Right atrium auricular region (tissue), 2 donors: Measurements from ENCODE around the gene PCDHGC5. TPM values are rescaled to one million over a fixed set of nuclear protein-coding genes. Genes with fewer than 3 reads are reported as not detected.

ENCODE experiments used
- DNase-seq: peaks from one replicate; pipeline ENCODE4 v3.0.0-alpha.2; 2019; ENCODE audit warnings: low spot score
- H3K27ac ChIP-seq, 2 donors: fragments of 200-600 bp; sonication (generic); 1 replicate in 1 of 2; 2 replicates in 1 of 2; pipeline ENCODE4 v1.5.1; 2016 to 2019
- H3K27me3 ChIP-seq, 2 donors: fragments of 200-600 bp; sonication (generic); one replicate each; pipeline versions ENCODE4 v1.5.1 to v1.6.0; 2017 to 2019
- H3K36me3 ChIP-seq: fragments of 200-600 bp; sonication (generic); one replicate; pipeline ENCODE4 v1.5.1; 2016
- H3K4me1 ChIP-seq, 2 donors: fragments of 200-600 bp; sonication (generic); one replicate each; pipeline versions ENCODE4 v1.5.1 to v1.6.0; 2017 to 2019
- H3K4me3 ChIP-seq, 2 donors: fragments of 200-600 bp; sonication (generic); 1 replicate in 1 of 2; 2 replicates in 1 of 2; pipeline ENCODE4 v1.5.1; 2017 to 2019; ENCODE audit warnings: mild to moderate bottlenecking in 1 of 2, moderate library complexity in 1 of 2
- H3K9me3 ChIP-seq, 2 donors: fragments of 200-600 bp; sonication (generic); one replicate each; pipeline ENCODE4 v1.5.1; 2019
- CTCF ChIP-seq, 2 donors: fragments of 200-600 bp; sonication (generic); IDR thresholded peaks; one replicate each; pipeline ENCODE4 v1.5.1; 2019; ENCODE audit warnings: antibody characterized with exemption in 2 of 2
- total RNA-seq, 2 donors: library from RNA; depleted of rRNA; stranded (reverse); fragments of >200 nt; gene quantifications; one replicate each; pipeline ENCODE4 v1.1.0, GENCODE V29; 2016

PCDHGC5 gene
- total RNA-seq, 2 donors from 2014 or later: 1.4 to 1.7 TPM

- no peak overlapping the region for H3K4me3 ChIP-seq
- peak overlapping the region; percentile 73 to 77 for H3K27ac ChIP-seq
- no peak for TF ChIP-seq CTCF (IDR thresholded peaks at IDR 0.05)
- H3K36me3 ChIP-seq: peaks cover 52% of the 10 kb centered on the region
- no peak for DNase-seq
- H3K27me3 ChIP-seq: no peaks in the 10 kb centered on the region
- peaks cover 0 to 31% of the 10 kb centered on the region in 2 donors for H3K4me1 ChIP-seq
- no peaks in the 10 kb centered on the region for H3K9me3 ChIP-seq
Measured at GRCh38 chr5:141529873-141530272, 41.0 kb downstream of the PCDHGC5 start.

DNA sequence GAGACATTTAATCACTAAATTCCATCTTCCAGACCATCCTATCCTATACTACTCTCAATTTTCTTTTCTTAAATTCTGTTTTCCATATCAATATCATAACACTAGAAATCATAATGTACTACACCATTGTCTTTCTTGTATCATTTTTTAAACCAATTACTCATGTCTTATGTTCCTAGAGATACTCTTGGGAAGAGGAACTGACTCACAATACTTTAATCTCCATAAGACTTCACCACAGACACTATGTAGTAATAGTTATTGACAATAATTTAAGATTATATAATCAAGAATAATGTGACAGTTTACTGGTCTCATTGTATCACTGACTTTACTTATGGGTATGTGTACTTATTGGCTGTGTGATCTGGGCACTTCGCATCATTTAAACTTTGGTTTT, 43.8 kb downstream of the PCDHGC5 start:
- H3K4me3 ChIP-seq: no peak overlapping the region
- H3K27ac ChIP-seq: no peak overlapping the region
- no peaks in the 10 kb centered on the region for H3K27me3 ChIP-seq
- no peak for TF ChIP-seq CTCF (IDR thresholded peaks at IDR 0.05)
- no peak for DNase-seq
- H3K9me3 ChIP-seq: no peaks in the 10 kb centered on the region
- H3K36me3 ChIP-seq: peaks cover 25% of the 10 kb centered on the region
- peaks cover 0 to 25% of the 10 kb centered on the region in 2 donors for H3K4me1 ChIP-seq

DNA sequence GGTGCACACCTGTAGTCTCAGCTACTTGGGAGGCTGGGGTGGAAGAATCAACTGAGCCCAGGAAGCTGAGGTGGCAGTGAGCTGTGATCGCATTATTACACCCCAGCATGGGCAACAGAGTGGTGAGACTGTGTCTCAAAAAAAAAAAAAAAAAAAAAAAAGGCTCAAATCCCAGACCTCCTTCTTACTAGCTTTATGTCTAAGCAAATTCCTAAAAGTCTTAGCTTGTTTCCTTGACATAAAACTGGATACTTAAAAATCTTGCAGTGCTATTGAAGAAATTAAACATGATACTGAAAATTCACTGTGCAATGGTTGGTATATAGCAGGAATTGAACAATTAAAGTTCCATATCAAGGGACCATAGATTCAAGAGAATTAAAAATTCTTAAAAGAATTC, 45.0 kb downstream of the PCDHGC5 start:
- DNase-seq: no peak
- H3K36me3 ChIP-seq: peaks cover 17% of the 10 kb centered on the region
- no peak for TF ChIP-seq CTCF (IDR thresholded peaks at IDR 0.05)
- H3K4me3 ChIP-seq: no peak overlapping the region
- H3K4me1 ChIP-seq: peaks cover 0 to 16% of the 10 kb centered on the region in 2 donors
- H3K27me3 ChIP-seq: no peaks in the 10 kb centered on the region
- no peaks in the 10 kb centered on the region for H3K9me3 ChIP-seq
- no peak overlapping the region for H3K27ac ChIP-seq

DNA sequence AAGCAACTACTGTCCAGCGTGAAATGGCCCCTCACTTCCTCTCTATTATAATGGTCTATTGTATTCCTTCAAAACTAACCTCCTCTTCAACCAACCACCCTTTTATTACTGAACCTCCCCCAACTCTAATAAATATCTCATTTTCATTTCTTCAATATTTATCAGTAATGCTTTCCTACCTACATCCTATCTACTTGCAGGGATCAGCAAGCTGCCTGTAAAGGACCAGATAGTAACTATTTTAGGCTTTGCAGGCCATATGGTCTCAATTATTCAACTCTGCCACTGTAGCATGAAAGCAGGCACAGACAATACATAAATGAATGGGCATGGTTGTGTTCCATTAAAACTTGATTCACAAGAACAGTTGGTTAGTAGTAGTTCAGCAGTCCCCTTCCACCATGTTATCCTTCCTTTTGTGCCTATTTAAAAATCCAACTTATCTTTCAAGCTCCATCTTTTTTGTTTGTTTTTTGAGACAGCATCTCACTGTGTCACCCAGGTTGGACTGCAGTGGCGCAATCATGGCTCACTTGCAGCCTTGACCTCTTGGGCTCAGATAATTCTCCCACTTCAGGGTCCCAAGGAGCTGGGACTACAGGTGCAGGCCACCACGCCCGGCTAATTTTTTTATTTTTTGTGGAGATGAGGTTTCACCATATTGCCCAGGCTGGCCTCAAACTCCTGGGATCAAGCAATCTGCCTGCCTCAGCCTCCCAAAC, 45.8 kb downstream of the PCDHGC5 start:
- H3K36me3 ChIP-seq: peaks cover 17% of the 10 kb centered on the region
- DNase-seq: no peak
- H3K9me3 ChIP-seq: no peaks in the 10 kb centered on the region
- TF ChIP-seq CTCF (IDR thresholded peaks at IDR 0.05): no peak
- no peak overlapping the region for H3K27ac ChIP-seq
- peaks cover 0 to 8% of the 10 kb centered on the region in 2 donors for H3K4me1 ChIP-seq
- H3K27me3 ChIP-seq: no peaks in the 10 kb centered on the region
- H3K4me3 ChIP-seq: no peak overlapping the region

Other genes starting within 250 kb of the PCDHGC5 start
- 1 to 10 TPM; 3.2 to 5.3 TPM for gene PCDHB15, start 243.7 kb upstream of the PCDHGC5 start, total RNA-seq
- not detected for gene SLC25A2, start 185.0 kb upstream of the PCDHGC5 start, total RNA-seq
- 10 to 100 TPM; 73.9 to 82.6 TPM for gene TAF7, start 168.3 kb upstream of the PCDHGC5 start, total RNA-seq
- gene PCDHGA1, start 158.6 kb upstream of the PCDHGC5 start, total RNA-seq: 1 to 10 TPM; 1.4 to 2.0 TPM
- gene PCDHGA2, start 150.3 kb upstream of the PCDHGC5 start, total RNA-seq: 1 to 10 TPM; 7.5 to 7.7 TPM
- 1 to 10 TPM; 7.0 to 8.9 TPM for gene PCDHGA3, start 145.3 kb upstream of the PCDHGC5 start, total RNA-seq
- 1 to 10 TPM; 2.4 to 3.3 TPM for gene PCDHGB1, start 139.0 kb upstream of the PCDHGC5 start, total RNA-seq
- 1 to 10 TPM; 4.4 to 5.7 TPM for gene PCDHGA4, start 134.1 kb upstream of the PCDHGC5 start, total RNA-seq
- 1 to 10 TPM; 5.2 to 6.7 TPM for gene PCDHGB2, start 129.1 kb upstream of the PCDHGC5 start, total RNA-seq
- 1 to 10 TPM; 4.0 to 5.0 TPM for gene PCDHGA5, start 124.9 kb upstream of the PCDHGC5 start, total RNA-seq
- gene PCDHGB3, start 118.8 kb upstream of the PCDHGC5 start, total RNA-seq: 1 to 10 TPM; 5.4 to 7.2 TPM
- gene PCDHGA6, start 115.2 kb upstream of the PCDHGC5 start, total RNA-seq: 1 to 10 TPM; 4.7 to 5.3 TPM
- 1 to 10 TPM; 4.9 to 6.1 TPM for gene PCDHGA7, start 106.3 kb upstream of the PCDHGC5 start, total RNA-seq
- 1 to 10 TPM; 6.3 to 6.4 TPM for gene PCDHGB4, start 101.4 kb upstream of the PCDHGC5 start, total RNA-seq
- 1 to 10 TPM; 5.0 to 5.7 TPM for gene PCDHGA8, start 96.4 kb upstream of the PCDHGC5 start, total RNA-seq
- 1 to 10 TPM; 9.7 TPM for gene PCDHGB5, start 91.1 kb upstream of the PCDHGC5 start, total RNA-seq
- 1 to 10 TPM; 3.7 to 5.2 TPM for gene PCDHGA9, start 86.3 kb upstream of the PCDHGC5 start, total RNA-seq
- gene PCDHGB6, start 81.1 kb upstream of the PCDHGC5 start, total RNA-seq: 1 to 10 TPM; 5.0 to 7.1 TPM
- gene PCDHGA10, start 76.1 kb upstream of the PCDHGC5 start, total RNA-seq: 1 to 10 TPM; 3.1 to 4.8 TPM
- 10 to 100 TPM in 1 of 2 donors, 1 to 10 TPM in 1; 6.0 to 10.5 TPM for gene PCDHGB7, start 71.4 kb upstream of the PCDHGC5 start, total RNA-seq
- 1 to 10 TPM; 3.0 to 4.5 TPM for gene PCDHGA11, start 68.0 kb upstream of the PCDHGC5 start, total RNA-seq
- 1 to 10 TPM; 6.2 to 7.7 TPM for gene PCDHGA12, start 58.6 kb upstream of the PCDHGC5 start, total RNA-seq
- gene PCDHGC3, start 13.1 kb upstream of the PCDHGC5 start, total RNA-seq: 10 to 100 TPM; 24.1 to 38.3 TPM
- gene PCDHGC4, start 4.1 kb upstream of the PCDHGC5 start, total RNA-seq: 1 to 10 TPM; 1.5 to 1.7 TPM
- 10 to 100 TPM; 18.7 to 82.7 TPM for gene DIAPH1, start 129.9 kb downstream of the PCDHGC5 start, total RNA-seq
- gene HDAC3, start 147.8 kb downstream of the PCDHGC5 start, total RNA-seq: 10 to 100 TPM; 21.0 to 22.2 TPM
- gene RELL2, start 147.9 kb downstream of the PCDHGC5 start, total RNA-seq: 1 to 10 TPM in 1 of 2 donors, under 1 TPM in 1; 0.41 to 1.3 TPM
- gene FCHSD1, start 162.3 kb downstream of the PCDHGC5 start, total RNA-seq: 1 to 10 TPM; 5.1 to 6.4 TPM
- gene ARAP3, start 193.1 kb downstream of the PCDHGC5 start, total RNA-seq: 10 to 100 TPM in 1 of 2 donors, 1 to 10 TPM in 1; 5.6 to 12.5 TPM